Measurements from ENCODE around the gene TSSC4.

TSSC4 gene

DNA sequence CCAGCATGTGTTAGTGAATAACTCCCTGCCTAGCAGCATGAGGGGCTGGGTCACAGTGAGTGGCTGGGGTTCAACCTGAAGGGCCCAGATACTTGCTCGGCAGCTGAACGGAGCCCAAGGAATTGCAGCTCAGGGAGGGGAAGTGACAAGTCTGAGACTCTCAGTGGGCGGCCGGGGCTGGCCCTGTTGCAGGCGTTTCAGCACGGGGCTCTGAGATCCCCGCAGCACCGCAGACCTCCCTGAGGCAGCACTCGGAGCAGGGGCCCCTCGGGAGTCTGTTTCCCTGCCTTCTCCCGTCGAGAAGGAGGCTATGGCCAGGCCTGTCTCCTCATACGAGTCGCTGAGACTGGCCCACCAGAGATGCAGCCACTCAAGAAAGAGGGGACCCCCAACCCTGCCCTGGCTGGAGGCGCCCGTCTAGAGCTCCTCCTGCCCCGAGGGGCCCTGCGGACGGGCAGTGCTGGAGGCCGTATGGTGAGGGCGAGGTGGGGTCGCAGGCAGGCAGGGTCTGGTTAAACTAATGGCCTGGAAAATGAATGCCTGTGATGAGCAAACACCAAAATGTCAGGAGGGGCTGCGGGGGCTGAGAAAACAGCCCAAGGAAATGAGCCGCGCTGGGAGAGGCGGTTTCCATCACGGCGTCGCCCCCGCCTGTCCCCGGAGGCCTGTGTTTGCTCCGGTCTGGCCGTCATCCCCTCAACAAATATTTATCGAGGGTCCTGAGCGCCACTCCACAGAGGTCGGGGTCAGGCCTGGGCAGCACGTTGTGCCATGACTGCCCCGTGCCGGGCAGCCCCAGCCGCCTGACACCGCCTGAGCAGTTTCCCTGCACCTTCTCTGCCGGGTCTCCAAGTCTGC, 9.3 kb downstream of the TSSC4 start:
- no peak overlapping the region for H3K4me3 ChIP-seq (ENCODE audit: low read length)
- no peak for DNase-seq (ENCODE audit: low read depth)
- TF ChIP-seq, protein P1, sequence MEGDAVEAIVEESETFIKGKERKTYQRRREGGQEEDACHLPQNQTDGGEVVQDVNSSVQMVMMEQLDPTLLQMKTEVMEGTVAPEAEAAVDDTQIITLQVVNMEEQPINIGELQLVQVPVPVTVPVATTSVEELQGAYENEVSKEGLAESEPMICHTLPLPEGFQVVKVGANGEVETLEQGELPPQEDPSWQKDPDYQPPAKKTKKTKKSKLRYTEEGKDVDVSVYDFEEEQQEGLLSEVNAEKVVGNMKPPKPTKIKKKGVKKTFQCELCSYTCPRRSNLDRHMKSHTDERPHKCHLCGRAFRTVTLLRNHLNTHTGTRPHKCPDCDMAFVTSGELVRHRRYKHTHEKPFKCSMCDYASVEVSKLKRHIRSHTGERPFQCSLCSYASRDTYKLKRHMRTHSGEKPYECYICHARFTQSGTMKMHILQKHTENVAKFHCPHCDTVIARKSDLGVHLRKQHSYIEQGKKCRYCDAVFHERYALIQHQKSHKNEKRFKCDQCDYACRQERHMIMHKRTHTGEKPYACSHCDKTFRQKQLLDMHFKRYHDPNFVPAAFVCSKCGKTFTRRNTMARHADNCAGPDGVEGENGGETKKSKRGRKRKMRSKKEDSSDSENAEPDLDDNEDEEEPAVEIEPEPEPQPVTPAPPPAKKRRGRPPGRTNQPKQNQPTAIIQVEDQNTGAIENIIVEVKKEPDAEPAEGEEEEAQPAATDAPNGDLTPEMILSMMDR (conservative IDR thresholded peaks at IDR 0.05; ENCODE audit: low read depth, low read length), result no peak

DNA sequence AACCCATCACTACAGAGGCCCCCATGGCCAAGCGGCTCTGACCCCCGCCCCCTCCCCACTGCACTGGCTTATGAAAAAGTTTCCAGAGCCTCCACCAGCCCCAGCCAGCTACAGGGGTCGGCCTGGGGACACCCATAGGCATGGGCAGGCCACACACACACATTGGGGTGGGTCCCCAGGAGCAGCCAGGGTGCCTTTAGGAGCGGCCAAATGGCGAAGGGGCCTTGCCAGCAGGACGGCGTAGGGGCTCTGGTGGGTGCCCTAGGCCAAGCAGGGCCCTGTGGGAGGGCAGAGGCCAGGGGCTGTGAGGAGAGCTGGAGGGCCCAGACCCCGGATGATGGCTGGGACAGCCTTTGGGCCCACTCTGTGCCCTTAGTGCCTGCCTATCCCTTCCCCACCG, 10.1 kb downstream of the TSSC4 start:
- no peak for DNase-seq (ENCODE audit: low read depth)
- TF ChIP-seq, protein P1 (conservative IDR thresholded peaks at IDR 0.05; ENCODE audit: low read depth, low read length), result no peak
- H3K4me3 ChIP-seq (ENCODE audit: low read length), result no peak overlapping the region

DNA sequence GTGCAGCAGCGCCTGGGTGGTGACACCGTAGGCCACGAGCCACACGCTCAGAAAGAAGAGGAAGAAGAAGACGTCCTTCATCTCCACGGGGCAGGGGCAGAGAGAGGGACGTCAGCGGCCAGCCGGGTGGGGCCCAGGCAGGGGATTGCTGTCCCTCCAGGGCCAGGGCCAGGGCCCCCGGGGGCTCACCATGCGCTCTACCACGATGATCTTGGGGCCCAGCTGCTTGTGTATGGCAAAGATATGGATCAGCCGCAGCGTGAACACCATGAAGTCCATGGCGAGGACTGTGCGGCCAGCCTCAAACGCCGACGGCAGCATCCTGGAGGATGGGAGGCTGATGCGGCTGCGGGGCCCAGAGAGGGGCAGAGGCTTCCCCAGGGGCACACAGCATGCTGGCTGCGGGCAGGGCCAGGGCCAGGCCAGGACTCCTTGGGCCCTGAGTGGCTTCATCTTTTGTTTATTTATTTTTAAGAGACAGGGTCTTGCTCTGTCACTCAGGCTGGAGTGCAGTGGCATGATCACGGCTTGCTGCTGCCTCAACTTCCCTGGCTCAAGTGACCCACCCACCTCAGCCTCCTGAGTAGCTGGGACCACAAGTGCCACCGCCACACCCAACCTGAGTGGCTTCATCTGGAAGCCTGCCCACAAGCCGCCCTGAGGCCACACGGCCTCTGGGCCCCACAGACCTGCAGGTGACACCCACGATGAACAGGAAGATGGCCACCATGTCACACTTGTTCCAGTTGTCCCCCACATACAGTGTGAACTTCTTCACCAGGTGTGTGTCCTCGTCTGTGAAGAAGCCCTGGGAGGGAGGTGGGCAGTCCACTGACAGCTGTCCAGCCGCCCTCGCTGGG, 11.1 kb downstream of the TSSC4 start:
- TF ChIP-seq, protein P1 (conservative IDR thresholded peaks at IDR 0.05; ENCODE audit: low read depth, low read length), result no peak
- no peak for DNase-seq (ENCODE audit: low read depth)

DNA sequence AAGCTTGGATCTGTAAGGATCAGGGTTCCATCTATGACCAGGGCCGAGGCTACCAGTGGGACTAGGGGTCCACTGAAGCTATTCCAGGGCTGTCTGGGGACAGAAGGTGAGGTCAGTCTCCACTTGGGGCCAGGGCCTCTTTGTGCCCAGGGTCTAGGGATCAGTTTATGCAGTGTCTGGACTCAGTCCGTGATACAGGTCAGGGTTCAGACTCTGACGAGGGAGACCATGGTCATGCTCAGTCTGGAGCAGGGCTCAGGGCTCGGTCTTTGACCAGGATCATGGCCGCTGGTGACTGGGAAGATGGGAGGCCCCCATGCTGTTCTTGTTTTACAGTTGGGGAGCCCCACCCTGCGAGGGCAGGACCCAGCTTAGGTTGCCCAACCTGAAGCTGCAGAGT, 11.8 kb downstream of the TSSC4 start:
- TF ChIP-seq, protein P1 (conservative IDR thresholded peaks at IDR 0.05; ENCODE audit: low read depth, low read length), result no peak
- no peak overlapping the region for H3K4me3 ChIP-seq (ENCODE audit: low read length)
- DNase-seq (ENCODE audit: low read depth), result no peak

More for the DNA sequence above, 11.1 kb downstream of the TSSC4 start:
- no peak overlapping the region for H3K4me3 ChIP-seq (ENCODE audit: low read length)

DNA sequence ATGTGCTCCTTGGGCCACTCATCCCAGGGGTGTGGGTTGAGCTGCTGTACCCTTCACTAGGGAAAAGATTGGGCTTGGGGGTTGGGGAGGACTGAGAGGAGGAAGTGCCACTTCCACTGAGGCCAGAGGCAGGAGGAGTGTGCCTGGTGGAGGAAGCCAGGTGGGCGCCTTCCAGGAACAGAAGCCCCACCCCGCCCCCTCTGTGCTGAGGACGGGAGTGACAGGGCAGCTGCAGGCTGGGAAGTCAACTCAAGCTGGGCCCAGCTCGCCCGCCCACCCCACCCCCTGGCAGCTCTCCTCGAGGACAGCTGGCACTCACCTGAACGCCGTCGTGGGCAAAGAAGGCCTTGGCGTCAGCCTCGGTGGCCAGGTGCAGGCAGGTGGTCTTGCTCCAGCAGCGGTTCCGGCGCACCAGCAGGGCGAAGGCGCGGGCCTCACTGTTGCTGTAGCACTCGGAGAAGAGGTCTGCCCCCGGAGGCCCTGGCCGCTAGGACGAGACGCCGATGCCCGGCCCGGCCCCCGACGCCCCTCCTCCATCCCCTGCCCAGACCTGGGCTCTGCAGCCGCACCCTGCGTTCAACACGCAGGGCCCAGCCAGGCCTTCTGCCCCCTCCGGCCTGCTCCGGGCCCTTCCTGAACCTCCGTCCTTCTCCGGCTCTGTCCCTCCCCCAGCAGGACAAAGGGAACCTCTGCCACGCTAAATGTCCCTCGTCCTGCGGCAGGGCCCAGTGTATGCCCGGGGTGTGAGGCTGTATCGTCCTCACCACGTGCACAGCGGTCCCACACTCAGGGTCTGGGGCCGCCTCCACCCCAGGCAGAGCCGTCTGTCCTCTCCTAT, 13.4 kb downstream of the TSSC4 start:
- TF ChIP-seq, protein P1 (conservative IDR thresholded peaks at IDR 0.05; ENCODE audit: low read depth, low read length), result no peak
- no peak overlapping the region for H3K4me3 ChIP-seq (ENCODE audit: low read length)
- DNase-seq (ENCODE audit: low read depth), result no peak

DNA sequence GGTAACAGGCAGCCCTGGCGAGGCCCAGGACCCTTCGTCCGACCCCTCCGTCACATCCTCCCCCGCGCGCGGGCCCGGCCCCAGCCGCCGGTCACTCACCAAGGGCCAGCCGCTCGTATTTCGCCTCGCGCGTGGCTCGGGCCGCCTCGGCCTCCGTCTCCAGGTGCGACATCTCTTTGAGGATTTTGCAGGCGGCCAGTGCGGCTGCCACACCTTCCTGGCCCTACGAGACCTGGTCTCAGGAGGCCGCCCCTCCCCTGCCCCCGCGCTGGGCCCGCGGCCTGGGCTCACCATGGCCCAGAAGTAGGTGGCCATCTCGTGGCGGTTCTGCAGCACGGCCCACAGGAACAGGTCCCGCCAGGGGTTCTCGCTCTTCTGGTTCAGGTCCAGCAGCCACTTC, 14.1 kb downstream of the TSSC4 start:
- TF ChIP-seq, protein P1 (conservative IDR thresholded peaks at IDR 0.05; ENCODE audit: low read depth, low read length), result no peak

More for the DNA sequence above, 14.1 kb downstream of the TSSC4 start:
- H3K4me3 ChIP-seq (ENCODE audit: low read length), result no peak overlapping the region
- no peak for DNase-seq (ENCODE audit: low read depth)

All from retinal pigment epithelial cell (primary cell).